Measurements from ENCODE around the gene CAMK4.

The CAMK4 gene

GRCh38 chr5:111223787-111224560 is at the start of gene CAMK4:
TSS of gene CAMK4 (plus strand) at chr5:111224384. CDS start at chr5:111224484, 100 bp downstream.
- peak; percentile 55 for TF ChIP-seq CTCF (IDR thresholded peaks at IDR 0.05; ENCODE audit: poor library complexity, severe bottlenecking)
- Histone ChIP-seq H3K36me3 (ENCODE audit: low read depth) (no peaks in the 10 kb centered on the region), H3K4me1 (ENCODE audit: insufficient read depth, poor library complexity, severe bottlenecking) (peaks cover 20% of the 10 kb centered on the region), H3K4me3 (ENCODE audit: severe bottlenecking) (peak within 1 kb of the TSS; percentile 46), H3K27ac (ENCODE audit: poor library complexity, severe bottlenecking) (no peak within 1 kb of the TSS), H3K9me3 (ENCODE audit: severe bottlenecking) (no peaks in the 10 kb centered on the region), H3K27me3 (ENCODE audit: insufficient read depth, poor library complexity, severe bottlenecking) (peaks cover 13% of the 10 kb centered on the region)
- ATAC-seq (ENCODE audit: low read depth) (peak; percentile 75), DNase-seq (ENCODE audit: low spot score) (peak; percentile 79)

- H3K9me3 ChIP-seq (ENCODE audit: severe bottlenecking) = no peaks in the 10 kb centered on the region
- H3K27me3 ChIP-seq (ENCODE audit: insufficient read depth, poor library complexity, severe bottlenecking) = no peaks in the 10 kb centered on the region
- H3K27ac ChIP-seq (ENCODE audit: poor library complexity, severe bottlenecking) = no peak overlapping the region
- no peak for TF ChIP-seq CTCF (IDR thresholded peaks at IDR 0.05; ENCODE audit: poor library complexity, severe bottlenecking)
- H3K36me3 ChIP-seq (ENCODE audit: low read depth) = no peaks in the 10 kb centered on the region
- no peak overlapping the region for H3K4me3 ChIP-seq (ENCODE audit: severe bottlenecking)
- no peaks in the 10 kb centered on the region for H3K4me1 ChIP-seq (ENCODE audit: insufficient read depth, poor library complexity, severe bottlenecking)
- no peak for DNase-seq (ENCODE audit: low spot score)
- ATAC-seq (ENCODE audit: low read depth) = no peak
These were observed 41.1 kb upstream of the CAMK4 start for GRCh38 chr5:111183064-111183463.

DNA sequence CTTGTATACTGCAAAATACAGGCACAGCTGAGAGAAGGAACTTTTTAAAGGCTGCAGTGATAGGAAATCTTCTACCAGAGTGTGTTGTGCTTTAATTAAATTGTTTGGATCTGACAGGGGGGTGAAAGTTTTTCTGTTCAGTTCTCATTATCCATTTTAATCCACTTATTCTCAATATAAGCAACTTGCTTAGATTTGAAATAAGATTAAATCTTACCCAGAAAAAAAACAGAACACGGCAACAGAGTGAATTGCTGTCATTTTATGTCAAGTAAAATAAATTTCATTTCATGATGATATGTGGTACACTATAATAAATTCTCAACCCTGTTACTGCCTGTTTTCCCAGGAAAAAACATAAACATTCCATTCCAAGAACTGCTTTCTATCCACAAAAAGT is 37.1 kb upstream of the CAMK4 start:
- no peak overlapping the region for H3K4me3 ChIP-seq (ENCODE audit: severe bottlenecking)

GRCh38 chr5:111194053-111194452 is 30.1 kb upstream of the CAMK4 start:
- H3K4me3 ChIP-seq (ENCODE audit: severe bottlenecking) = no peak overlapping the region
- ATAC-seq (ENCODE audit: low read depth) (no peak), DNase-seq (ENCODE audit: low spot score) (no peak)
- no peaks in the 10 kb centered on the region for H3K9me3 ChIP-seq (ENCODE audit: severe bottlenecking)
- H3K27ac ChIP-seq (ENCODE audit: poor library complexity, severe bottlenecking) = no peak overlapping the region
- H3K27me3 ChIP-seq (ENCODE audit: insufficient read depth, poor library complexity, severe bottlenecking) = peaks cover 17% of the 10 kb centered on the region
- no peak for TF ChIP-seq CTCF (IDR thresholded peaks at IDR 0.05; ENCODE audit: poor library complexity, severe bottlenecking)
- H3K4me1 ChIP-seq (ENCODE audit: insufficient read depth, poor library complexity, severe bottlenecking) = no peaks in the 10 kb centered on the region
- no peaks in the 10 kb centered on the region for H3K36me3 ChIP-seq (ENCODE audit: low read depth)

More for the DNA sequence above, 37.1 kb upstream of the CAMK4 start:
- ATAC-seq (ENCODE audit: low read depth) (no peak), DNase-seq (ENCODE audit: low spot score) (no peak)
- Histone ChIP-seq H3K9me3 (ENCODE audit: severe bottlenecking) (no peaks in the 10 kb centered on the region), H3K27me3 (ENCODE audit: insufficient read depth, poor library complexity, severe bottlenecking) (peaks cover 11% of the 10 kb centered on the region), H3K4me1 (ENCODE audit: insufficient read depth, poor library complexity, severe bottlenecking) (no peaks in the 10 kb centered on the region), H3K27ac (ENCODE audit: poor library complexity, severe bottlenecking) (no peak overlapping the region), H3K36me3 (ENCODE audit: low read depth) (no peaks in the 10 kb centered on the region)
- no peak for TF ChIP-seq CTCF (IDR thresholded peaks at IDR 0.05; ENCODE audit: poor library complexity, severe bottlenecking)

GRCh38 chr5:111194925-111195324 is 29.3 kb upstream of the CAMK4 start:
- no peaks in the 10 kb centered on the region for H3K4me1 ChIP-seq (ENCODE audit: insufficient read depth, poor library complexity, severe bottlenecking)
- no peak for TF ChIP-seq CTCF (IDR thresholded peaks at IDR 0.05; ENCODE audit: poor library complexity, severe bottlenecking)
- no peak overlapping the region for H3K4me3 ChIP-seq (ENCODE audit: severe bottlenecking)
- H3K36me3 ChIP-seq (ENCODE audit: low read depth) = no peaks in the 10 kb centered on the region
- ATAC-seq (ENCODE audit: low read depth) (no peak), DNase-seq (ENCODE audit: low spot score) (no peak)
- no peak overlapping the region for H3K27ac ChIP-seq (ENCODE audit: poor library complexity, severe bottlenecking)
- H3K9me3 ChIP-seq (ENCODE audit: severe bottlenecking) = no peaks in the 10 kb centered on the region
- peaks cover 15% of the 10 kb centered on the region for H3K27me3 ChIP-seq (ENCODE audit: insufficient read depth, poor library complexity, severe bottlenecking)
